K562 (cell line): ENCODE measurements around the gene CDC5L. TPM values are rescaled to one million over a fixed set of nuclear protein-coding genes. Genes with fewer than 3 reads are reported as not detected.

Experiments
- ATAC-seq: fragments of 200-7000 bp; cut with Tn5 transposase; 3 replicates; pipeline ENCODE4 v1.9.1; 2020; ENCODE audit warnings: moderate library complexity
- BruUV-seq: library from RNA; stranded (reverse); fragments of 400-500 nt; replicated peaks from 2 replicates; lab custom pipeline; 2021; lab: Mats Ljungman, UMichigan
- CTCF ChIA-PET: fragments of 300-600 bp; formaldehyde crosslinking; extraction: SDS; loops from one replicate; lab custom pipeline; 2021; ENCODE audit warnings: low intra/inter-chr PET ratio; lab: Yijun Ruan, JAX
- POLR2A ChIA-PET: fragments of 300-600, 350-650 bp; sonication (Branson Sonifier 250); formaldehyde crosslinking; extraction: SDS; loops from one replicate; lab custom pipeline; 2021; ENCODE audit warnings: antibody characterized with exemption, inconsistent platforms; lab: Yijun Ruan, JAX
- DNase-seq, 4 experiments: peaks; one replicate each; pipeline versions ENCODE4 v3.0.0 to v3.0.0-alpha.2; 2011 to 2018; ENCODE audit warnings: low spot score in 3 of 4, mixed read lengths in 3 of 4; ENCODE audit errors: extremely low read depth in 1 of 4
- FAIRE-seq: peaks from 2 replicates; lab custom pipeline; 2011; peaks lifted over from hg19 to GRCh38; lab: Jason Lieb, UNC
- H2AFZ ChIP-seq: 2 replicates; pipeline ENCODE4 v1.6.0; 2011; ENCODE audit warnings: low read depth, low read length, control low read depth, inconsistent platforms
- H3K27ac ChIP-seq: fragments of 200-600 bp; 3 replicates; pipeline ENCODE4 v1.8.0; 2011; ENCODE audit warnings: low read depth, mild to moderate bottlenecking, control low read depth, inconsistent platforms, low read length, moderate library complexity, mixed read lengths; ENCODE audit errors: extremely low read depth
- H3K27me3 ChIP-seq, 2 experiments: fragments of 300-600 bp in 1 of 2; 2 replicates in 1 of 2; 3 replicates in 1 of 2; pipeline versions ENCODE4 v1.6.0 to v1.8.0; 2011; ENCODE audit warnings: inconsistent platforms in 2 of 2, low read length in 2 of 2, mild to moderate bottlenecking in 1 of 2, mixed read lengths in 1 of 2, moderate library complexity in 1 of 2; ENCODE audit not compliant: control insufficient read depth in 2 of 2, insufficient read depth in 2 of 2
- H3K36me3 ChIP-seq: fragments of 300-600 bp; 3 replicates; pipeline ENCODE4 v1.8.0; 2011; ENCODE audit warnings: mild to moderate bottlenecking, low read length, inconsistent platforms; ENCODE audit not compliant: control insufficient read depth, insufficient read depth
- H3K4me1 ChIP-seq, 2 experiments: fragments of 200-600 bp in 1 of 2; replicated peaks in 1 of 2; 2 replicates in 1 of 2; 3 replicates in 1 of 2; pipeline versions ENCODE4 v1.5.1 to v1.8.0; 2011; ENCODE audit warnings: inconsistent platforms in 2 of 2, low read length in 2 of 2, mild to moderate bottlenecking in 1 of 2, mixed read lengths in 1 of 2, moderate library complexity in 1 of 2; ENCODE audit not compliant: control insufficient read depth in 2 of 2, insufficient read depth in 2 of 2
- H3K4me2 ChIP-seq: 2 replicates; pipeline ENCODE4 v1.6.1; 2011; ENCODE audit warnings: low read length, control low read depth, inconsistent platforms, mixed read lengths; ENCODE audit not compliant: insufficient read depth
- H3K4me3 ChIP-seq: fragments of 200-600 bp; sonication (generic), shearing (Covaris generic); 2 replicates; pipeline ENCODE4 v1.5.1; 2016; ENCODE audit warnings: control low read depth, inconsistent platforms
- H3K79me2 ChIP-seq: fragments of 200-600 bp; 3 replicates; pipeline ENCODE4 v1.8.0; 2011; ENCODE audit warnings: low read length, inconsistent platforms; ENCODE audit not compliant: control insufficient read depth, insufficient read depth
- H3K9ac ChIP-seq, 2 experiments: 2 replicates each; pipeline versions ENCODE4 v1.6.0 to v1.6.1; 2011; ENCODE audit warnings: low read depth in 2 of 2, low read length in 2 of 2, control low read depth in 1 of 2, inconsistent platforms in 1 of 2, mild to moderate bottlenecking in 1 of 2, mixed read lengths in 1 of 2; ENCODE audit not compliant: insufficient read depth in 1 of 2
- H3K9me1 ChIP-seq: one replicate; pipeline ENCODE4 v1.6.0; 2011; ENCODE audit warnings: inconsistent platforms, mild to moderate bottlenecking, low read length, moderate library complexity; ENCODE audit not compliant: control insufficient read depth, insufficient read depth
- H3K9me3 ChIP-seq: replicated peaks from 2 replicates; pipeline ENCODE4 v1.5.1; 2011; ENCODE audit warnings: low read depth, low read length, inconsistent platforms; ENCODE audit not compliant: control insufficient read depth, insufficient read depth
- H4K20me1 ChIP-seq: replicated peaks from 2 replicates; pipeline ENCODE4 v1.6.1; 2011; ENCODE audit warnings: low read length, inconsistent platforms, mixed read lengths; ENCODE audit not compliant: control insufficient read depth, insufficient read depth
- CAMTA2 ChIP-seq: fragments of 250-450 bp; sonication (Bioruptor Pico); conservative IDR thresholded peaks from 2 replicates; pipeline ENCODE4 v1.5.1; 2022
- MAFF ChIP-seq: IDR thresholded peaks from 2 replicates; pipeline ENCODE4 v1.6.1; 2012; ENCODE audit warnings: low read length, improper control_type of control experiment
- WGBS: fragments of 100-300 bp; shearing (Covaris generic); methylation state at CpG from one replicate; pipeline ENCODE4 v1.1.6; 2016; ENCODE audit warnings: low coverage, mixed read lengths; ENCODE audit not compliant: insufficient coverage; ENCODE audit errors: missing lambda C conversion rate; 5-methylcytosine and 5-hydroxymethylcytosine counted together
- in situ Hi-C: fragments of 300-500 bp; cut with MboI; formaldehyde crosslinking; loops from 4 replicates; pipeline ENCODE4 v1.15.0; 2018; ENCODE audit warnings: inconsistent platforms, mixed read lengths
- intact Hi-C: fragments of 100-400 bp; cut with micrococcal nuclease; formaldehyde crosslinking; loops from 2 replicates; pipeline ENCODE4 v1.14.2; 2022
- polyA plus RNA-seq, 8 experiments: library from polyadenylated mRNA; depleted of rRNA in 4 of 8; stranded (reverse) in 5 of 8; unstranded in 3 of 8; fragments of >200 nt; fragmentation: Nextera tagmentation in 2 of 8; fragmentation: Illumina TruSeq in 1 of 8; extraction: Ambion mirVana in 2 of 8; extraction: Trizol in 1 of 8; gene quantifications; 2 replicates each; pipeline versions ENCODE4 v1.2.1 to v1.2.3, GENCODE V29; 2011 to 2014; ENCODE audit warnings: inconsistent platforms in 1 of 8, missing spikeins in 1 of 8
- total RNA-seq, 7 experiments: library from RNA; depleted of rRNA in 6 of 7; stranded (reverse); fragments of >200 nt in 6 of 7; fragmentation: Illumina TruSeq in 2 of 7; extraction: Trizol in 2 of 7; gene quantifications; 2 replicates each; pipeline versions ENCODE4 v1.2.1 to v1.2.3, GENCODE V29; 2011 to 2021; ENCODE audit warnings: low replicate concordance in 1 of 7
- TF ChIP-seq, protein P1 (sequence below): sonication (generic); formaldehyde crosslinking; IDR thresholded peaks from 2 replicates; pipeline ENCODE4 v1.8.1; 2023; ENCODE audit warnings: mild to moderate bottlenecking, missing genetic modification reagents
- TF ChIP-seq, protein P2 (sequence below), 2 experiments: fragments of 450-650 bp in 1 of 2; sonication (generic) in 1 of 2; formaldehyde crosslinking in 1 of 2; IDR thresholded peaks in 1 of 2; conservative IDR thresholded peaks in 1 of 2; 2 replicates each; pipeline versions ENCODE4 v1.6.1 to v1.8.1; 2016 to 2023; ENCODE audit warnings: mild to moderate bottlenecking in 2 of 2, moderate library complexity in 2 of 2, inconsistent platforms in 1 of 2, missing genetic modification reagents in 1 of 2

CDC5L gene
- total and polyA plus RNA-seq, 9 of the 15 experiments (the other 6 are each of a cell fraction or from before 2014, with no cell fraction given), result 22.3 to 44.2 (median 30.8) TPM

DNA sequence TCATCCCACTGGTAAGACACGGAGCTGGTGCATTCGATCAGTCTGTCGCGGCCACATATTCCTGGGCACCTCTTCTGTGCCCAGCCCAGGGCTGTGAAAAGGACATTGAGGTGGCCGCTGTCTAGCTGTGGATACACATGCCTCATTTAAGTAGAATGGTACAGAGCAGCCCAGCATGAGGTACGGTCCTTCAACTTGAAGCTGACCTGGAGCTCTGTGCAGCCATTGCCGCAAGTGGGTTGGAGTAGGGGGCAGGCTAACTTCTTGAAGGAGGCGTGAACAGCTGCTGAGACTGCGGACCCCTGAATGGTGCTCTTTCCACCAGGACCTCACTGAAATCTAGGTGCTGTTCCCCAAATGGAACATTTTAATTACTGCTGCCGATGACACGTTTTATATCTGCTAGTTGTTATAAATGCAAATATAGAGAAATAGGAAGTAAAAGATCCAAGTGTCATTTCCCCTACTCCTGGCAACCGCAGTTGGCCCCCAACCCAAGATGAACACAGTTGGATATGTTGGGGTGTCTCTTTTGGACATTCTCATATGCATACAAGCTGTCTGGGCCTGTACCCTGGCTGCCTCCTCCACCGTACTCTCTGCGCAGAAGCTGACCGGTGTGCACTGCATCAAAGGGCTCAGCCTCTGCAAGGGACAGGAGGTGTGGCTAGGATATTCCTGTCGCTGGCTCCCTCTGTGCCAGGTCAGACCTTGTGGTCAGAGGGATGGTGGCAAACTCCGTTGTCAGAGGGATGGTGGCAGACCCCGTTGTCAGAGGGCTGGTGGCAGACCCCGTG is 86.1 kb downstream of the CDC5L start:
- Histone ChIP-seq H3K9me3 (no peaks in the 10 kb centered on the region), H3K27ac (no peak overlapping the region), H3K9ac (no peak overlapping the region; a peak in 1 of 4 replicates), H3K4me2 (no peak overlapping the region), H4K20me1 (no peaks in the 10 kb centered on the region), H3K9me1 (no peaks in the 10 kb centered on the region), H3K79me2 (no peaks in the 10 kb centered on the region), H3K4me3 (no peak overlapping the region), H3K4me1 (peaks cover 45 to 60% of the 10 kb centered on the region in 2 experiments), H3K27me3 (peaks cover 5 to 18% of the 10 kb centered on the region in 2 experiments; a peak in 4 of 5 replicates), H2AFZ (0 out of 2 replicates have a peak overlapping the region, but pooled peaks have one; percentile 9), H3K36me3 (no peaks in the 10 kb centered on the region)
- ChIA-PET POLR2A (interaction anchor here (0.7 to 1.2 kb wide), 2 partner anchors 12 to 188 kb away, joined by 3 read pairs; no protein-coding TSS in a partner anchor), CTCF (interaction anchor here (0.6 kb wide), 1 partner anchor 9 kb away, joined by 3 read pairs; no protein-coding TSS in a partner anchor)
- WGBS, result 77% methylated on average over 19 of the region's 19 CpGs
- in situ Hi-C loops (loop anchor here (10.0 kb wide), 2 partner anchors 171 to 1441 kb away; no protein-coding TSS in a partner anchor), intact Hi-C loops (loop anchor here (5.0 to 10.0 kb wide), 2 partner anchors 91 to 904 kb away; partner anchors contain the start of gene SUPT3H)
- FAIRE-seq (no peak), DNase-seq (no peak), ATAC-seq (no peak)
- BruUV-seq, result no TSS peak
- TF ChIP-seq, protein P1, sequence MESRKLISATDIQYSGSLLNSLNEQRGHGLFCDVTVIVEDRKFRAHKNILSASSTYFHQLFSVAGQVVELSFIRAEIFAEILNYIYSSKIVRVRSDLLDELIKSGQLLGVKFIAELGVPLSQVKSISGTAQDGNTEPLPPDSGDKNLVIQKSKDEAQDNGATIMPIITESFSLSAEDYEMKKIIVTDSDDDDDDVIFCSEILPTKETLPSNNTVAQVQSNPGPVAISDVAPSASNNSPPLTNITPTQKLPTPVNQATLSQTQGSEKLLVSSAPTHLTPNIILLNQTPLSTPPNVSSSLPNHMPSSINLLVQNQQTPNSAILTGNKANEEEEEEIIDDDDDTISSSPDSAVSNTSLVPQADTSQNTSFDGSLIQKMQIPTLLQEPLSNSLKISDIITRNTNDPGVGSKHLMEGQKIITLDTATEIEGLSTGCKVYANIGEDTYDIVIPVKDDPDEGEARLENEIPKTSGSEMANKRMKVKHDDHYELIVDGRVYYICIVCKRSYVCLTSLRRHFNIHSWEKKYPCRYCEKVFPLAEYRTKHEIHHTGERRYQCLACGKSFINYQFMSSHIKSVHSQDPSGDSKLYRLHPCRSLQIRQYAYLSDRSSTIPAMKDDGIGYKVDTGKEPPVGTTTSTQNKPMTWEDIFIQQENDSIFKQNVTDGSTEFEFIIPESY, result no peak
- TF ChIP-seq MAFF (no peak), CAMTA2 (CRISPR knock-in tag) (no peak)
- TF ChIP-seq, protein P2, sequence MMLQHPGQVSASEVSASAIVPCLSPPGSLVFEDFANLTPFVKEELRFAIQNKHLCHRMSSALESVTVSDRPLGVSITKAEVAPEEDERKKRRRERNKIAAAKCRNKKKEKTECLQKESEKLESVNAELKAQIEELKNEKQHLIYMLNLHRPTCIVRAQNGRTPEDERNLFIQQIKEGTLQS (IDR thresholded peaks at IDR 0.05), result no peak
- TF ChIP-seq, protein P2 (CRISPR knock-in tag; conservative IDR thresholded peaks at IDR 0.05), result no peak
